T1000 (cell line): ENCODE data around the gene CADM1.

Experiments
- DNase-seq: peaks from one replicate; lab custom pipeline; 2025; ENCODE audit warnings: mixed read lengths; lab: John Stamatoyannopoulos, UW

The CADM1 gene

DNA sequence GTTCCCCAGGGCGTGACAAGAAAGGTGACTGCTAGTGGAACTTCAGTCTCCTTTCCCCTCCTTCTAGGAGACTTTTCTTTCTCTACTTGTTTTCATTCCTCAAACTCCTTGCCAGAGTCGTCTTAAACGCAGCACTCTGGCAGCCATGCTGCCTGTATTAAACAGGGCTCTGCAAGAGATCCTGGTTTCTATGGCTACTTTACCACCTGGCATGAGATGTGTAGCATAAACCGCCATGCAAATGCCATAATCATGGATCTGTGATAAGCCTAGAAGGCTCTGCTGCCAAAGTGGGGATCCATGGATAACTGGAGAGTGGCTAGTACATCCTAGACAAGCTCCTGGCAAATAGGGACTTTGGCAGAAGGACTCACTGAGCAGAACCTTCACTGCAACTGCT lies 321.1 kb downstream of the CADM1 start:
- no peak for DNase-seq

GRCh38 chr11:115182282-115182955 lies 321.8 kb downstream of the CADM1 start:
- no peak for DNase-seq

DNA sequence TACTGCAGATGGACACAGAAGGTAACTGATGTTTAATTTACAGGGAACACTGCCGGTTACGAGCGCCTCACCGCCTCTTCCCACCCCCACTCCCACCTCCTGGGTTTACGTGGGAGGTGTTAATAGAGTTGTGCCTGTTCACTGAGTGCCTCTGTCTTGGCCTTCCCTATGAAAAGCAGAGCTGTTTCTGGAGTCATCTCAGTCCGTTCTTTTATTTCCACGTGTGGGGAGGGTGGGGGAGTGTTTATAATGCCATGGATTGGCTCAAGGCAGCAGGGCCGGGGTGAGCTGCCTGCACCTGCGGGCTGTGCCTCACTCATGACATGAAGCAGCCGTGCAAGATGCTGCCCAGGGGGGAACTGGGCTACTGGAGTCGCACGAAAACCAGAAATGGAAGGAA lies 322.7 kb downstream of the CADM1 start:
- no peak for DNase-seq

DNA sequence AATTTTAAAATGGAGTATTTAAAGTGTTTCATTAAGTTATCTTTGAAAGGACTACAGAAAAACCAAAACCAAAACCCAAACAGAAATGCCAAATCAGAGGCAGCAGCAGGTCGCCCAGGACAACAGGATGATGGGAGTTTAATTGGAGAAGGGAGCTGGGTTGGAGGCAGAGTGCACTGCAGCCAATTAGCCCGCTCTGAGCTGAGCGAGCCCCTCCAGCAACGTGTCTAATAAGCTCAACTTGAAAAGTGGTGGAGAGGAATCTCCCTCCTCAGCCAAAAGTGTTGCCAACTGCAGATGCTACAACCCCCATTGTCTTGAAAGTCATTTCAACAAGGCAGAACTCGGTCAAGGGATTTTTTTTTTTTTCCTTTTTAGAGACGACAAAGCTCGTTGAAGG lies 323.9 kb downstream of the CADM1 start:
- DNase-seq, result no peak

DNA sequence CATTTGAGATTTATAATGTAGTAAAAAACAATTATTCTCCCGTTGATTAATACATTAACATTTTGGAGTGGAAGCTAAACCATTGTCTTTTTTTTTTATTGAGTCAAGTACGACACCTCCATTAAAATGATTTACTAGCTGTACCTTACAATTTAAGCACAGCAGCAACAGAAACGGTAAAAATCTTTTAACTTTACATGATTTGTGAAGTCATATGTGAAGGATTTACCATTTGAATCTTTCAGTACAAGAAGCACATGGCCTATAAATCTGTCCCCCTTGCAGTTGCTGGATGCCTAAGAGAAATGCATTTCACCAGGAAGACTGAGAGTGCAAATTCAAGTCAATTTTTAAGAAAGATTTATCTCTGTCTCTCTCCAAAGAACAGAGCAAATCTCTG lies 324.6 kb downstream of the CADM1 start:
- DNase-seq, result no peak

GRCh38 chr11:115178705-115179104 lies 325.5 kb downstream of the CADM1 start:
- DNase-seq, result no peak

DNA sequence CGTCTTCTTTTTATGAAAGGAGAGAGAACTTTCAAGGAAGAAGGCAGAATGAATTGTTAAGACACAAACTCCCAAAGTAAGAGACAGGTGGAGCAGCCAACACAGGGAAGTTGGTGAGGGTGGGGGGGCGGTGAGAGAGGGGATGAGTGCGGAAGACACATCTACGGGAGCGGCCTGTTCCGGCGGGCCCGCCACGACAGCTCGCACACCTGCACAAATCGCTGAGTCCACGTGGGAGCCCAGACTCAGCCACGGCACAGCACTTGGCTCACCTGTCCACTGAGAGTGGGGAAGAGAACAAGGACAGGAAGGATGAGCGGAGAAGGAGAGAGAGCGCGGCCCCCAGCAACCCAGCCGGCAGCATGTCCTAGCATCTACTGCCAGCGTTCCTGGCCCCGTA lies 331.1 kb downstream of the CADM1 start:
- no peak for DNase-seq

DNA sequence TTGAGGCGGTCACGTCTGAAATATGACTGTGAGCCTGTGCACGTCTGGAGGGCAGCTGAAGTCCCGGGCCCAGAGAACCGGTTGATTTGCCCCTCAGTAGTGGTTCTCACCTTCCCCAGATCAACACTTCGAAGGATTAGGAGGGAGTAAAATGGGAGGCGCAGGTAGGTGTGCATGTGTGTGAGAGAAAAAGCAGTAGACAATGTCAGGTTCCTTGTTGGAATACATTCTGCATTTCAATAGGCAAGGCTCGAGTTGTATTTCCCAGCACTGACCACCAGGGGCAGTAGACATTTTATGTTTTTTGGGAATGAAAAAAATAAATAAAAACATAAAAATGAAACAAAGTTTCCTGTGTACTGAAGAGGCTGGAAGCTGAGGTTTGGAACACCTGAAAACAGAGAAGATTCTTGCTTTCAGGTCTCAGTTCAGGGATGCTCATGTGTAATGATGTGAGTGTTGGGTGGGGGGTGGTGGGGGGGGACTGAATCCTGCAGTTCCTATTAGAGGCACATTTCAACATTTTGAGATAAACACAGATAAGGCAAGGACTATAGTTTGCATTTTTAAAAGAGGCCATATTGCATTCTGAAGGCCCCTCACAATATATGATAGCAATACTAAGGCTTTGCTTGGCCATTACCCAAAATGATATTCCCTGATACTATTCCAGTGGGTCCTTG lies 333.9 kb downstream of the CADM1 start:
- DNase-seq, result no peak

- no peak for DNase-seq
Measured at GRCh38 chr11:115169251-115169650, 335.0 kb downstream of the CADM1 start.

DNA sequence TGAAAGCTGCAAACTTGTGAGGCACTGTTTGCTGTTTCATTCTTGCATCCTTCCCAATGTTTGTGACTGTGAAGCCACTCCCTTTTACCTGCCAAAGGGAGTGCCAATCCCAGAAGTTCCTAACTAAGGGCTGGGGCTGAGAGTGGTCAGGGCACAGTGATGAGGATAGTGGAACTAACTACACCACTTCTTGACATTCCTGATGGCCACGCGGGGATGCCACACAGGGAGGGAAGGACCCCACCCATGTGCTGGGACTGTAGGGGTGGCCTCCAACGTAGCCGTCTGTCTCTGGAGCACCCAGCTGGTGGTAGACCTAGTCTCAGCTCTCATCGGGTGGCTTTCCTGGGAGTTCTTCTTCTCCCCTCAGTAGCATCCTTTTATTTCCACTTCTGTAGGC lies 335.5 kb downstream of the CADM1 start:
- no peak for DNase-seq

DNA sequence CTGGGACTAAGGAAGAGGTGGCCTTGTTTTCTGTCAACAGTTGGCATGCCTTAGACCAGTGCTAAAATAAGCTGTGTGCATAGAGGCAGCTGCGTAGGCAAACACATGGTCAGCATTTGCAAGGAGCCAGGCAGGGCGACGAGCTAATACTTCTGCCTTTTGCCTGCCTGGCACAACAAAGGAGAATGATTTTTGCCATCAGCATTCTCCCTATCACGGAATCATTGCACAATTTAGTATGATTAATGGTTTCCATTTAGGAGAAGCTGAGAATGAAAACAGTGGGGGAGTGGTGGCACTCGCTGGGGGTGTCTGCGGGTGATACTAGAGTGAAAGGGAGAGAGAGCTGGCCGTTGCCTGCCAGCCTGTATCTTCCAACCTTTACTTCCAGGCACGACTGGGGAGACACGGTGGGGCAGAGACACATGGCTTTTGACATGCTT lies 336.0 kb downstream of the CADM1 start:
- DNase-seq, result no peak

DNA sequence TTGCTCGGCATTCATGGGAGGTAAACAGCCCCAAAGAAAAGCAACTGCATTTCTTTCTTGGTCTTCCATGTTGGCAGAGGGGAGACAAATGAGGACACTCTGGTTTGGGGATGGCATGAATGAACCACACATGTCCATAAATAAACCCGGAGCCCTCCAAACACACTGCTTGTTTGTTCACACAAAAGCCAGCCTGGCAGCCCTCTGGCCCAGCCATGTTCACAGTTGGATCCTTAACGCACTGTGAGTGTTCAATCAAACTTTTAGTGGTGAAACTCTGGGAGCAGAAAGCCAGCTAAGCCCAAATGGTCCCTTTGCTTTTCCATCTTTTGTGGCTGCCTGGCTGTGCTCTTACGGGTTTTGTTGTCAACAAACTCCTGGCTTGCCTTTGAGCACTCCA lies 336.8 kb downstream of the CADM1 start:
- no peak for DNase-seq

GRCh38 chr11:115166820-115167219 lies 337.4 kb downstream of the CADM1 start:
- DNase-seq, result no peak

- DNase-seq, result no peak
Measured at GRCh38 chr11:115164774-115165173, 339.4 kb downstream of the CADM1 start.

DNA sequence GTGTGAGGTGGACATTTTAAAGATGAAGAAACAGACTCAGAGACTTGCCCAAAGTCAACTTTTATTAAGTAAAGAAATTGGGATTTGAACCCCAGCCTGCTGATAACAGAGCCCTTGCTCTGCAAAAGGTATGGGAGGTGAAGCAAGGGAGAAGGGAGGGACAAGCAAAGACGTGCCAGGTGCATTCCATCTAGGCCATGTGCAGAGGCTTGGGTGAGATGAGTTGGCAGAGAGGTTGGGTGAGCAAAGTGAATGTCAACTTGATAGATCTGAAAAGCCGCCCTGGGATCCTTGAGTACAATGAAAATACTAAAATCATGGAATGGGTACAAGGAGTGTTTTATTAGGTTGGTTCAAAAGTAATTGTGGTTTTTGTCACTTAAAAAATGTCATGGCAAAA lies 341.3 kb downstream of the CADM1 start:
- no peak for DNase-seq

DNA sequence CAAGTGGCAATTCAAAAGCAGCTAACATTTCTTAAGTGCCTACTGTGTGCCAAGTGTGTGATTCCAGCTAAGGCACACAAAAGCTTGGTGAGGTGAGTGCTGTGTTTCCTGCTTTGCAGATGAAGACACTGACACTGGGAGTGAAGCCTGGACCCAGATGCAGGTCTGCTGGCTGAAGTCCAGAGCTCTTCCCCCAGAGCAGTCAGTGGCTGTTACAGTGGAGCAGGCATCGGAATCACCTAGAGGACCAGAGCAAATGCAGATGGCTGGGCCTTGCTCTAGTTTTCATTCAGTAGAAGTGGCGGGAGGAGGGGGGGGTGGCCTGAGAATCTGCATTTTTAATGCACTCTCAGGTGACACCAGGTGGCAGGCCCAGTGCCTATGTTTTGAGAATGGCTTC lies 342.3 kb downstream of the CADM1 start:
- DNase-seq, result no peak

DNA sequence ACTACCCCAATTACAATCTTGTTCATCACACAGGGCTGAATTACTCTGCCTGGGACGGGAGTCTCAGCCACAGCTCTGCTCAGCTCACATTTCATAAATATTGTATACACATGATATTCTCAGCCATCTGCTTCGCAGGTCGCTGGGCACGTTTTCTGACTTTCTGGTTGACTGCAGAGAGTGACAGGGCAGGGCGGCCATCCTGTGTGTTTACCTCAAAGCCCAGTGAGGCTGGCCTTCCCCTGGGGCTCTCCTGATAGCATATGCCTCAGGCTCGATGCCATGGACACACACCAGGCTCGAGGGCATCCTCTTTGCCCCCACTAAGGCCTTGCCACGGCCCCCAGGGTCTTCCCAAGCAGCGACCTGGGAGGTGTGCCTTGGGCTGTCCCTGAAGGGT lies 345.0 kb downstream of the CADM1 start:
- no peak for DNase-seq

DNA sequence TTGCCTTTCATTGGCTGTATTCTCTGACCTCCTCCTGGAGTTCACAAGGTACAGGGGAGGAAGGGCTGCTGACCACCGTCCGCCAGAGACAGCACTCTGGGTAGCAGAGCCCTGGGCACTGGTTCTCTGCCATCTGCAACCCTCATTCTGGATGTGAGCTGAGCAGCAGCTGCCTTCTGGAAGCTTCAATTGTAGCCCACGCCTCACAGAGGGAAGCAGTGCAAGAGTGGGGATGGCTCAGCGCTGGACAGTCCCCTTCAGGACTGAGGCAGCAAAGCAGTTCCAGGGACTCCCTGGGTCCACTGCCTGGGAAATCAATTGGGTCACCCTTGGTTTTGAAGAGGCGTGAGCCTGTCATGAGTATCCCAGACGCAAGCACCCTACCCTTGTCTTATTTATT lies 346.2 kb downstream of the CADM1 start:
- no peak for DNase-seq

- DNase-seq, result no peak
Measured at GRCh38 chr11:115157247-115157646, 347.0 kb downstream of the CADM1 start.

GRCh38 chr11:115155978-115156377 lies 348.2 kb downstream of the CADM1 start:
- no peak for DNase-seq

DNA sequence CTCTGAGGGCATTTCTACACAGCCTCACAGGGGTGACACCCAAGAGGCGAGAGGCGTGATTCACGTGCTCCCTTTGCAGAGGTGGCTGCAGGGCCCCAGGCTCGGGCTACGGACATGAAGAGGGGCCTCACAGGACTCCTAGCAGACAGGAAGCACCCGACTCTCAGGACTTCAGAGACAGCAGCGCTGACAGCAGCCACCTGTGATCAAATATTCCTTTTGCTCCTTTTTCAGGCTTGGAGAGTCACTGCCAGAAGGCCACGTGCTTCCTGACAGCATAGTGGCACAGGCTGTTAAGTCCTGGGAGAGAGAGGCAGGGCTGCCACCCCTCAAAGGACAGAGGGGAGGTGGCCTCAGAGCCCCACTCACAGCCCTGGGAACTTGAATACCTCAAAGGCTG lies 348.9 kb downstream of the CADM1 start:
- no peak for DNase-seq

GRCh38 chr11:115154355-115154736 lies 349.9 kb downstream of the CADM1 start:
- no peak for DNase-seq

DNA sequence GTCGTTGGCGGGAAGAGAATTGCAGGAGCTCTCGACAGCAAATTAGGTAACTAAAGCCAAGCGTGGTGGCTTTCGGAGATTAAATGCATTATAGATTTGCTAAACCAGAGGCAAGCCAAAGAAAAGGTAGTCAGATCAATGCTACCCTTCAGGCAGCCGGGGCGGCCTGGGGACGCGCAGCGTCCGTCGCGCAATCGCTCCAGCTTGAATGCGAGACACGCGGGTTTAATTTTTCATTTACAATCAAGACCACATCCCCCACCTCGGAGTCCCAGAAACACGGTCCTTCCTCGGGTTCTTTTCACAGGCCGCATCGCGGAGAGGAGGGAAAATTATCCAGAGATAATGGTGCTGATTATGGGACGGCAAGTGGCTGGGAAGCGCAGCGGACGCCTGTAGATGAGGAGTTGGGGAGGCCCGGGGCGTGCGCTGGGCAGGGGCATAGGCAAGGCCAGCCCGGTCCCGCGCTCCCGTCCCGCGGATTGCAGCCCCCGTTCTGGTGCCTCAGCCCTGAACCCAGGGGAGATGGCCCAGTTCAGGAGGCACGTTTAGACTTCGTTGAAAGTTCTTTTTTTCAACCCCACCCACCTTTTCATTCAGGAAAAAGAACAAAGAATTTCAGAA lies 350.4 kb downstream of the CADM1 start:
- DNase-seq, result no peak

- no peak for DNase-seq
Measured at GRCh38 chr11:115153135-115153534, 351.1 kb downstream of the CADM1 start.
